KMS-11 (cell line): ENCODE results near the gene IST1.
A peak's percentile ranks its signal among the peaks of the same experiment; 100 is the strongest.

Experiments used
- H2AFZ ChIP-seq: fragments of 200-600 bp; sonication (generic); 2 replicates; pipeline ENCODE4 v1.6.1; 2016; ENCODE audit warnings: antibody characterized with exemption, mixed run types, low read depth
- H3K27ac ChIP-seq: fragments of 200-600 bp; sonication (generic); 2 replicates; pipeline ENCODE4 v1.6.1; 2016; ENCODE audit warnings: mild to moderate bottlenecking, mixed run types
- H3K27me3 ChIP-seq: fragments of 200-600 bp; sonication (generic); 2 replicates; pipeline ENCODE4 v1.6.1; 2017; ENCODE audit warnings: mild to moderate bottlenecking, low read depth, mixed run types, moderate library complexity; ENCODE audit not compliant: insufficient read depth
- H3K36me3 ChIP-seq: fragments of 200-600 bp; sonication (generic); 2 replicates; pipeline ENCODE4 v1.6.1; 2017; ENCODE audit warnings: mild to moderate bottlenecking, mixed run types; ENCODE audit not compliant: insufficient read depth
- H3K4me1 ChIP-seq: fragments of 200-600 bp; sonication (generic); 2 replicates; pipeline ENCODE4 v1.6.1; 2016; ENCODE audit warnings: mild to moderate bottlenecking, low read depth, mixed run types; ENCODE audit not compliant: poor library complexity, severe bottlenecking
- H3K4me2 ChIP-seq: fragments of 200-600 bp; sonication (generic); 2 replicates; pipeline ENCODE4 v1.7.0; 2016; ENCODE audit warnings: mild to moderate bottlenecking, mixed run types
- H3K4me3 ChIP-seq: fragments of 200-600 bp; sonication (generic); IDR thresholded peaks from 2 replicates; pipeline ENCODE4 v1.6.1; 2017; ENCODE audit warnings: low read depth, low read length, mixed read lengths; ENCODE audit not compliant: insufficient read depth
- H3K79me2 ChIP-seq: fragments of 200-600 bp; sonication (generic); 2 replicates; pipeline ENCODE4 v1.6.1; 2016; ENCODE audit warnings: low read depth, mixed run types; ENCODE audit not compliant: insufficient read depth
- H3K9ac ChIP-seq: fragments of 200-600 bp; sonication (generic); 2 replicates; pipeline ENCODE4 v1.6.1; 2016; ENCODE audit warnings: mild to moderate bottlenecking, mixed run types
- H4K20me1 ChIP-seq: fragments of 200-600 bp; sonication (generic); 2 replicates; pipeline ENCODE4 v1.6.1; 2016; ENCODE audit warnings: mild to moderate bottlenecking, mixed run types; ENCODE audit not compliant: insufficient read depth
- CTCF ChIP-seq: fragments of 200-600 bp; sonication (generic); conservative IDR thresholded peaks from 2 replicates; pipeline ENCODE4 v1.6.1; 2017; ENCODE audit warnings: low read depth, mild to moderate bottlenecking, antibody characterized with exemption, low read length, moderate library complexity, mixed read lengths

The IST1 gene

GRCh38 chr16:71853413-71853812 is 41.9 kb upstream of the IST1 start:
- Histone ChIP-seq H3K27me3 (no peaks in the 10 kb centered on the region), H4K20me1 (no peaks in the 10 kb centered on the region), H3K4me3 (no peak overlapping the region), H2AFZ (no peak overlapping the region), H3K9ac (no peak overlapping the region), H3K4me1 (peaks cover 23% of the 10 kb centered on the region), H3K36me3 (peaks cover 4% of the 10 kb centered on the region; the same call in 1 of the 2 replicates), H3K79me2 (peaks cover 10% of the 10 kb centered on the region; the same call in 1 of the 2 replicates), H3K27ac (no peak overlapping the region), H3K4me2 (peak overlapping the region; percentile 42)
- no peak for TF ChIP-seq CTCF

- Histone ChIP-seq H3K27me3 (no peaks in the 10 kb centered on the region), H3K4me3 (no peak overlapping the region), H3K4me2 (no peak overlapping the region), H4K20me1 (no peaks in the 10 kb centered on the region), H2AFZ (no peak overlapping the region), H3K27ac (no peak overlapping the region), H3K9ac (no peak overlapping the region), H3K36me3 (peaks cover 4% of the 10 kb centered on the region; the same call in 1 of the 2 replicates), H3K4me1 (peaks cover 23% of the 10 kb centered on the region), H3K79me2 (peaks cover 6% of the 10 kb centered on the region; the same call in 1 of the 2 replicates)
- TF ChIP-seq CTCF: no peak
These were observed 40.9 kb upstream of the IST1 start for GRCh38 chr16:71854369-71854948.

- Histone ChIP-seq H3K4me1 (peaks cover 23% of the 10 kb centered on the region), H2AFZ (no peak overlapping the region), H4K20me1 (no peaks in the 10 kb centered on the region), H3K4me2 (no peak overlapping the region), H3K79me2 (peaks cover 6% of the 10 kb centered on the region; the same call in 1 of the 2 replicates), H3K27me3 (no peaks in the 10 kb centered on the region), H3K36me3 (no peaks in the 10 kb centered on the region), H3K9ac (no peak overlapping the region), H3K27ac (no peak overlapping the region), H3K4me3 (no peak overlapping the region)
- TF ChIP-seq CTCF: no peak
These were observed 39.2 kb upstream of the IST1 start for GRCh38 chr16:71855937-71856662.

- Histone ChIP-seq H3K4me3 (no peak overlapping the region), H4K20me1 (no peaks in the 10 kb centered on the region), H3K79me2 (0 out of 2 replicates have a peak, but pooled peaks cover 6% of the 10 kb centered on the region), H3K4me2 (no peak overlapping the region), H3K9ac (no peak overlapping the region), H2AFZ (no peak overlapping the region), H3K4me1 (no peaks in the 10 kb centered on the region), H3K36me3 (no peaks in the 10 kb centered on the region), H3K27me3 (no peaks in the 10 kb centered on the region), H3K27ac (no peak overlapping the region)
- TF ChIP-seq CTCF: no peak
These were observed 35.4 kb upstream of the IST1 start for GRCh38 chr16:71859762-71860521.
